Mucosa of stomach (tissue), 1 donor: ENCODE results near the gene SLC17A8.
"Not testable (repeated sequence)": the region's sequence is repeated elsewhere in the genome, so short reads cannot be mapped to it uniquely, and the experiment has no call there.

Experiments
- H3K27me3 ChIP-seq: one replicate; pipeline ENCODE4 v1.7.0; 2013; ENCODE audit warnings: mild to moderate bottlenecking, low read length; ENCODE audit not compliant: control insufficient read depth, insufficient read depth
- H3K36me3 ChIP-seq: one replicate; pipeline ENCODE4 v1.7.0; 2013; ENCODE audit warnings: low read length; ENCODE audit not compliant: control insufficient read depth, insufficient read depth
- H3K4me1 ChIP-seq: one replicate; pipeline ENCODE4 v1.7.0; 2013; ENCODE audit warnings: mild to moderate bottlenecking, low read length; ENCODE audit not compliant: control insufficient read depth, insufficient read depth
- H3K4me3 ChIP-seq: one replicate; pipeline ENCODE4 v1.7.0; 2013; ENCODE audit warnings: low read length
- H3K9ac ChIP-seq: one replicate; pipeline ENCODE4 v1.7.0; 2013; ENCODE audit warnings: mild to moderate bottlenecking, low read length, moderate library complexity
- H3K9me3 ChIP-seq: one replicate; pipeline ENCODE4 v1.7.0; 2013; ENCODE audit warnings: mild to moderate bottlenecking, low read length, moderate library complexity; ENCODE audit not compliant: control insufficient read depth
- donor health status: Pancreatic carcinoma.

Gene SLC17A8

GRCh38 chr12:100344351-100344750, 12.5 kb upstream of the SLC17A8 start:
- not testable (repeated sequence) for H3K9me3 ChIP-seq, H3K4me1 ChIP-seq, H3K27me3 ChIP-seq, H3K4me3 ChIP-seq, H3K9ac ChIP-seq, H3K36me3 ChIP-seq

GRCh38 chr12:100345020-100345767, 11.7 kb upstream of the SLC17A8 start:
- Histone ChIP-seq H3K9ac (no peak overlapping the region), H3K36me3 (no peaks in the 10 kb centered on the region), H3K4me1 (no peaks in the 10 kb centered on the region), H3K27me3 (no peaks in the 10 kb centered on the region), H3K4me3 (no peak overlapping the region), H3K9me3 (no peaks in the 10 kb centered on the region)

GRCh38 chr12:100346660-100347059, 10.2 kb upstream of the SLC17A8 start:
- Histone ChIP-seq H3K9ac (no peak overlapping the region), H3K4me1 (no peaks in the 10 kb centered on the region), H3K9me3 (no peaks in the 10 kb centered on the region), H3K4me3 (no peak overlapping the region), H3K27me3 (no peaks in the 10 kb centered on the region), H3K36me3 (no peaks in the 10 kb centered on the region)

GRCh38 chr12:100348657-100349454, 8.0 kb upstream of the SLC17A8 start:
- no peaks in the 10 kb centered on the region for H3K9me3 ChIP-seq
- no peak overlapping the region for H3K4me3 ChIP-seq
- no peak overlapping the region for H3K9ac ChIP-seq
- no peaks in the 10 kb centered on the region for H3K4me1 ChIP-seq
- peaks cover 4% of the 10 kb centered on the region for H3K27me3 ChIP-seq
- H3K36me3 ChIP-seq = no peaks in the 10 kb centered on the region

DNA sequence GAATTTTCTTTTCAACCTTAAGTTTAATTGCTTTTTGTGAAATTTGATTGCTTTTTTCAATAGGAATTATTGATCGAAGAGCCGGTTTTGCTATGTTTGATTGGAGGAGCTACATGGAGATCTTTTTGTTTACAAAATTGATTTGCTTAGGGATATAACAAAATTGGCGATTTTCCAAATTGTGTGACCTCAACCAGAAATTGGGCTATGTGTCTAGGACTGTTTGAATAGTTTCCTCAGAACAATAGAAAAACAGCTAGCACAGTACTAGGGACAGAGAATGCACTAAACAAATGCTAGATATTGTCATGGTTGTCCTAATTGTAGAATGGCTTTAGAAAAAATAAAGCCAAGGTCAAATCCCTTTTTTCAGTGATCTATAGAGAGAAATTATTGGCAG, 2.4 kb downstream of the SLC17A8 start:
- Histone ChIP-seq H3K27me3 (peaks cover 9% of the 10 kb centered on the region), H3K4me1 (no peaks in the 10 kb centered on the region), H3K9ac (no peak overlapping the region), H3K4me3 (no peak overlapping the region), H3K9me3 (no peaks in the 10 kb centered on the region), H3K36me3 (no peaks in the 10 kb centered on the region)

- H3K4me3 ChIP-seq = no peak overlapping the region
- no peaks in the 10 kb centered on the region for H3K36me3 ChIP-seq
These were observed 2.9 kb downstream of the SLC17A8 start for GRCh38 chr12:100359822-100360221.

DNA sequence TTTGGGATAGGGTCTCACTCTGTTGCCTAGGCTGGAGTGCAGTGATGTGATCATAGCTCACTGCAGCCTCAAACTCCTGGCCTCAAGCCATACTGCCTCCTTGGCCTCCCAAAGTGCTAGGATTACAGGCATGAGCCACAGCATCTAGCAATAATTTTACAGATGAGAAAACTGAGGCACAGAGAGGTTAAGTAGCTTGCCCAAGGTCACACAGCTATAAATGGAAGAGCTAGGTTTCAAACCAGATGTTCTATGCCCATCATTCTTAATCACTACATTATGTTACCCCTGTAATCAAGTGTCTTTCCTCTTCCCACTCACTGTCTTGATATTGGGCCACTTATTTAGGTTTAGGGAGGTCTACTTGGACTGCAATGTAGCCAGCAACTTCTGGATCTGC, 3.6 kb downstream of the SLC17A8 start:
- Histone ChIP-seq H3K4me3 (no peak overlapping the region), H3K9ac (no peak overlapping the region), H3K4me1 (no peaks in the 10 kb centered on the region), H3K36me3 (no peaks in the 10 kb centered on the region), H3K27me3 (peaks cover 9% of the 10 kb centered on the region), H3K9me3 (no peaks in the 10 kb centered on the region)

More at GRCh38 chr12:100359822-100360221, 2.9 kb downstream of the SLC17A8 start:
- no peaks in the 10 kb centered on the region for H3K4me1 ChIP-seq
- H3K27me3 ChIP-seq = peaks cover 9% of the 10 kb centered on the region
- no peak overlapping the region for H3K9ac ChIP-seq
- H3K9me3 ChIP-seq = no peaks in the 10 kb centered on the region

DNA sequence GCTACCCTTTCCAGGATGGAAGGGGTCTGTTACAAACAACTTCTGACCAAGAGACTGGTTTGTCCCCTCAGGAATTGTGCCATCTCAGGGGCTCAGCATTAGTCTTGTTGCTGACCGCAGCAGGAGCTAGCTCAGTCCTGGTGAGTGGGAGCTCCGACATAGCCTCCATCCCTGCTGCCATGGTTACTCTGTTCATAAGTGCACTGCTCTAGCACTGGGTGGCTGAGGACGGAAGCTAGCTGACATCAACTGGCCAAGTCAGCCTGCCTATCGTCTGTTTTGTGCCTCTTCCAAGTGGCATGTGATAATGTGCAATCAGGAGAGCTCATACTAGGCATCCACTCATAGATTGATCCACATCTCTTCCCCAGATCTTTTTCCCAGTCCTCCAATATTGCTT, 7.5 kb downstream of the SLC17A8 start:
- H3K27me3 ChIP-seq = no peaks in the 10 kb centered on the region
- no peaks in the 10 kb centered on the region for H3K9me3 ChIP-seq
- no peak overlapping the region for H3K4me3 ChIP-seq
- no peaks in the 10 kb centered on the region for H3K36me3 ChIP-seq
- no peak overlapping the region for H3K9ac ChIP-seq
- no peaks in the 10 kb centered on the region for H3K4me1 ChIP-seq

DNA sequence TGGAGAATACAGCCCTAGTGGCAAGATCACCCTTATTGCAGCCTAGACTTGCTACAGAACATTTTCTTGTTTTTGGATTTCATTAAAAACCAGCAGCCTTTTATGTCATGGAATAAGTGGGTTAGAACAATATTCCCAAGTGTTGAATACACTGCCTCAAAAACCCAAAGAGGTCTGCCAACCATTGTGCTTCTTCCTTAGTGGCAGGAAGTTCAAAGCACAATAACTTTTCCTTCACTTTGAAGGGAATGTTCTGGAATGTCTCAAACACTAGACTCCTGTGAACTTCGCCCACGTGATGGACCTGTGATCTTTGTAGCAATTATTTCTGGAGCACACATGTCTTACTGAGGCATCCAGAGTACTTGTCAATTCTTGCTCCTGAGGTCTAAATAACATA, 8.5 kb downstream of the SLC17A8 start:
- H3K4me1 ChIP-seq = no peaks in the 10 kb centered on the region
- no peak overlapping the region for H3K9ac ChIP-seq
- H3K4me3 ChIP-seq = no peak overlapping the region
- H3K9me3 ChIP-seq = no peaks in the 10 kb centered on the region
- no peaks in the 10 kb centered on the region for H3K27me3 ChIP-seq
- H3K36me3 ChIP-seq = no peaks in the 10 kb centered on the region

- no peaks in the 10 kb centered on the region for H3K27me3 ChIP-seq
- H3K9me3 ChIP-seq = no peaks in the 10 kb centered on the region
- H3K36me3 ChIP-seq = no peaks in the 10 kb centered on the region
- H3K9ac ChIP-seq = no peak overlapping the region
- no peak overlapping the region for H3K4me3 ChIP-seq
- H3K4me1 ChIP-seq = no peaks in the 10 kb centered on the region
These were observed 11.2 kb downstream of the SLC17A8 start for GRCh38 chr12:100368066-100368465.

GRCh38 chr12:100371146-100371545, 14.3 kb downstream of the SLC17A8 start:
- H3K9me3 ChIP-seq = no peaks in the 10 kb centered on the region
- no peaks in the 10 kb centered on the region for H3K4me1 ChIP-seq
- no peak overlapping the region for H3K9ac ChIP-seq
- H3K27me3 ChIP-seq = no peaks in the 10 kb centered on the region
- H3K36me3 ChIP-seq = no peaks in the 10 kb centered on the region
- no peak overlapping the region for H3K4me3 ChIP-seq

- Histone ChIP-seq H3K4me3 (no peak overlapping the region), H3K27me3 (no peaks in the 10 kb centered on the region), H3K4me1 (no peaks in the 10 kb centered on the region), H3K9me3 (no peaks in the 10 kb centered on the region), H3K9ac (no peak overlapping the region), H3K36me3 (no peaks in the 10 kb centered on the region)
These were observed 16.2 kb downstream of the SLC17A8 start for GRCh38 chr12:100372853-100373640.
